ENCODE data around the gene HOXD3.

DNA sequence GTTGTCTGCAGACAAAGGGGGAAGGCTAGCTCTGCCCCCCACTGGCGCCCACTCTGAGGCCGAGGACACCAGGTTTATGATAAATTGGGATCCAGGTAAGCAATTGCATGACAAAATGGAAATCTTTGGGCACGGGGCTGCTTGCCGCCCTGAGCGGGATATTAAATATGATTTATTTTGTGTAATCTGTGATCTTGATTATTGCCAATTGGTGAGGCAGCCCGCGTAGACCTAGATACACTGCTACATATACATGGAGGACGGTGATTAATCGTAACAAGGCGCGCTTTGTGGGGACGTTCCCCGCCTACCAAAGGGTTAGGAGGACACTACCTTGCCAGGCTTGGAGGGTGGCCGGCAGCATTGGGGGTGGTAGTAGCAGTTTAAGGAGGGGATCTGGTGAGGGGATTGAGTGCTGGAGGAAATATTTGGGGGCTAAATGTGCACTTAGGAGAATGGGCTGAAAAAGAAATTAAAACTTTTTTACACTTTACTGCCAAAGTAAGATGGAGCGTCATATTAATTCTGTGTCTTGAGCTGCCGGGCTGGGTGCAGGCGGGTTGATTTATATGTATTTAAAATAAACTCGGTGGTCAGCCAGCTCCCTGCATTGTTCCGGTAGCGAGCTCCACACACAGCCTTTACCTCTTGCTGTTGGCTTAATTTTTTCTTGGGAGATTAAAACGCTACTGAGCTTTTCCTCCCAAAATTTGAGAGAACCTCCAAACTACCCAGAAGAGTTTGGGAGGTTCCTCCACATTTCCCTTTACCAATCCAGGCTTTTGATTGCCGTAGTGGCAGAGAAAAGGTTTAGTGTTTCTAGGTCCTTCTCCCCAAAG, 4.1 kb downstream of the HOXD3 start:
- TF ChIP-seq EZH2 (IDR thresholded peaks at IDR 0.05; ENCODE audit: insufficient read depth, poor library complexity, severe bottlenecking) (no peak), EZH2phosphoT487 (IDR thresholded peaks at IDR 0.05; ENCODE audit: insufficient read depth, low read depth) (no peak)

Measured in GM23248 (cell line).